GM18870 (cell line): ENCODE measurements around the gene CLEC4G.
"Not testable (repeated sequence)": the region's sequence is repeated elsewhere in the genome, so short reads cannot be mapped to it uniquely, and the experiment has no call there.

Experiments
- ATAC-seq: cut with Tn5 transposase; IDR thresholded peaks from one replicate; pipeline ENCODE4 v1.9.1; 2021; ENCODE audit warnings: moderate library complexity; ENCODE audit not compliant: unreplicated experiment

Gene CLEC4G, protein sequence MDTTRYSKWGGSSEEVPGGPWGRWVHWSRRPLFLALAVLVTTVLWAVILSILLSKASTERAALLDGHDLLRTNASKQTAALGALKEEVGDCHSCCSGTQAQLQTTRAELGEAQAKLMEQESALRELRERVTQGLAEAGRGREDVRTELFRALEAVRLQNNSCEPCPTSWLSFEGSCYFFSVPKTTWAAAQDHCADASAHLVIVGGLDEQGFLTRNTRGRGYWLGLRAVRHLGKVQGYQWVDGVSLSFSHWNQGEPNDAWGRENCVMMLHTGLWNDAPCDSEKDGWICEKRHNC

DNA sequence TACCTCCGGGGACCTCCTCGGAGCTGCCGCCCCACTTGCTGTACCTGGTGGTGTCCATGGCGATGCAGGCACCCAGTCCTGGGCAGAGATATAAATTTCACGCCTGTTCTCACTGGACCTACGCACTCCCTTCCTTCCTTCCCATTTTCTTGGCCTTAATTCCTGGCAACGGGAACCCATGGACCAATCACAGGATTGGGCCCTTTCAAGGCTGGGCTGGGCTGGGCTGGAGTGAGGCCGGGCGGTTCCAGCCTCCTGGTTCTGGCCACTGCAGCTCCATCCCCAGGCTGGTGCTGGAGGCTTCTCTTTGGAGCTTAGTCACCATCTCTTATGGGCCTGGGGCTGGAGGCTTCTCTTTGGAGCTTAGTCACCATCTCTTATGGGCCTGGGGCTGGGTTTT is at the start of gene CLEC4G:
CLEC4G (minus strand) TSS at position 66 of the 400 bp plus-strand sequence; CDS start at position 58, 8 bp downstream.
- ATAC-seq, result no peak

DNA sequence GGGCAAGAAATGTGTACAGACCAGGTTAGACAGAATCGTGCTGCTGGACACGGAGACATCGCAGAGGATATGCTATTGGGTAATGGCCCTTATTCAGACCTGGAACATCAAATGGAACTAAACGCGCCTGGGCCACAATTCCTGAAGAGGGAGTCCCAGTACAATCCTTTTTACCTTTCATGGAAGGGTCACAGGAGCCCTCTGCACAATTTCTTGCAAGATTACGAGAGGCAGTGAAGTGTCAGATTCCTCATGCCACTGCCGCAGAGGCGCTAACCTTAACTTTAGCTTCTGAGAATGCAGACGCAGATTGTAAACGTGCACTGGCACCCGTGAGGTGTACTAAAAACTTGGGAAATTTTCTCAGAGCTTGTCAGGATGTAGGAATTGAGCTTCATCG is 49.2 kb upstream of the CLEC4G start:
- ATAC-seq, result no peak

DNA sequence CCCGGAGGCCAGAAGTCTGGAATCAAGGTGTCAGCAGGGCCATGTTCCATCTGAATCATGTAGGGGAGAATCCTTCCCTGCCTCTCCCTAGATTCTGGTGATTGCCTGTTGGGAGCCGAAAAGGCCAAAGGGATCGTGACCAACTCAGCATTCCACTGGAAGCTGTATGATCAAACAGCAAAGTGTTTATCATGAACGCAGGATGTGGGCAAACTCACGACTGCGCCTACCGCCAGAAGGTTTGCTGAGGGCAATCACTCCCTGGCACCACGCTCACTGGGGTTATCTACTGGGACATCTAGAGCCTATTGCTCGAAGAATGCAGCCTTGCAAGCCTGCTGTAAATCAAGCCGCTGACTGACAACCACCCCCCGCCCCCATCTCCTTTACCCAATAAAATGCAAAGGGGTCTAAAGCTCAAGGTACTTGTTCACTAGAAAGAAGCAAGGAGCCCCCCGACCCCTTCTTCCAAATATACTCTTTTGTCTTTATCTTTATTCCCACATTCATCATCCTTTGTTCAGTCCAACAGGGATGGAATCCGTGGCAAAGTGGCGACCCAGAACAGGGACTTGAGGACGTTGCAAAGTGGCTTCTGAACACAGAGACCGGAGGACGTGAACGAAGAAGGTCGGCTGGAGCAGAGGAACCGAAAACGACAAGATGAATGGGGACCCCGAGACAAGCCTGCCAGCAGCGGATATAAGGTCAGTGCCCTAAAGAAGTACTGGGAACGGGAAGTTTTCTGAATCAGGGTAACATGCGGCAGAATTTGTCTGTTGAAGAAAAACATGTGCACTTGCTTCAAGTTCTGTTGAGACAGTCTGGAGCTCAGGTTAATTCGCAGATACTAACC is 47.9 kb upstream of the CLEC4G start:
- ATAC-seq, result no peak

DNA sequence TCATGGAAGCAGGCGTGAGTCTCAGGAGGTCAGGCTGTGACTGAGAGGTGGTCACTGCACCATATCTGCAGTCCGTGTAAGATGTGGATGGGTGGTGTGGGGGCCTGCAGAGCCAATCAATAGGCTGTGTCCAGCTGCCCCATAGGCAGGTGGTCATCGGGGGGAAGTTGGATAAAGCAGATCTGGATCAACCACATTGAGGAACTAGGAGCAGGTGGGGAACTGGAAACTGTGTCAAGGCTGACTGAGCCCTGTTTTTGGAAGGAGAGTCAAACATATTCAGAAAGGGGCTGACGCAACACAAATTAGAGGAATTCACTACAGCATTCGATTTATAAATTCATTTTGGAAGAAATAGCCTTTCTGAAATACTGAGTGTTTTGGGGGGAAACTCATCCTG is 46.2 kb upstream of the CLEC4G start:
- no peak for ATAC-seq

DNA sequence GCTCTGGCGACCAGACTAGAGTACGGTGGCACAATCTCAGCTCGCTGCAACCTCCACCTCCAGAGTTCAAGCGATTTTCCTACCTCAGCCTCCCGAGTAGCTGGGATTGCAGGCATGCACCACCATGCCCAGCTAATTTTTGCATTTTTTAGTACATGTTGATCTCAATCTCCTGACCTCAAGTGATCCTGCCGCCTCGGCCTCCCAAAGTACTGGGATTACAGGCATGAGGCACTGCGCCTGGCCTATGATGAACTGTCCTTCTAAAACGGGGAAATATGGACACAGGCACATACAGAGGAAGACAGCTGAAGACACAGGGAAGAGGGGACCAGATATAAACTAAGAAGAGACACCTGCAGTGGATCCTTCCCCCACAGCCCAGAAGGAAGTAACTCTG is 43.9 kb upstream of the CLEC4G start:
- no peak for ATAC-seq

DNA sequence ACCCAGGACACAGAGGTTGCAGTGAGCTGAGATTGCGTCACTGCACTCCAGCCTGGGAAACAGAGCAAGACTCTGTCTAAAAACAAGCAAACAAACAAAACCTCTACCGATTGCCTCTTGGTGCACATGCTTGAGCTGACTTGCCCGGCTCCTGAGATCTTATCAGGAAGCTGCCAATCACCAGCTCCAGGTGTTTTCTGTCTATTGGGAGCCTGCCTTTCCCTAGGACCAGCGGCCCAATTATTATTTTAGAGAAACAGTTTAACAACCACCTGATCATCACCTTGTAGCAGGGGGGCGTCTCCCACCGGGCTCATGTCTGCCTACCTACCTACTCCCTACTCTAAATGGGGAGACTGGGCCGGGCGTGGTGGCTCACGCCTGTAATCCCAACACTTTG is 41.9 kb upstream of the CLEC4G start:
- no peak for ATAC-seq

DNA sequence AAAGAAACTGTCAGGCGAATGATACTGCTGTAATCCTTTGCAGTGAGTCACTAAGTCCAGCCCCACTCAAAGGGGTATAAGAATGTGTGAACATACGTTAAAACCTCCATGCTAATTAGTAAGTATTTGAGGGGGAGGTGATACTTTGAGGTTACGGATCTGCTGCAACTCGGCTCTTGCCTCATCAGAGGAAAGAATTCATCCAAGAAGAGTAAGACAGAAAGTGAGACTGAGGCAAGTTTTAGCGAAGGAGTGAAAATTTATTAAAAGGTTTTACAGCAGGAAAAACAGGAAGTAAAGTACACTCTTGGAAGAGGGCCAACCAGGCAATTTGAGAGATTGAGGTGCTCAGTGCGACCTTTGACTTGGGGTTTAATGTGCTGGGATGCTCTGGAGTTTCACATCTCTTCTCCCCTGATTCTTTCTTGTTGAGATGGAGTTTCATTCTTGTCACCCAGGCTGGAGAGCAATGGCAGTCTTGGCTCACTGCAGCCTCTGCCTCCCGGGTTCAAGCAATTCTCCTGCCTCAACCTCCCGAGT is 40.9 kb upstream of the CLEC4G start:
- ATAC-seq, result no peak

DNA sequence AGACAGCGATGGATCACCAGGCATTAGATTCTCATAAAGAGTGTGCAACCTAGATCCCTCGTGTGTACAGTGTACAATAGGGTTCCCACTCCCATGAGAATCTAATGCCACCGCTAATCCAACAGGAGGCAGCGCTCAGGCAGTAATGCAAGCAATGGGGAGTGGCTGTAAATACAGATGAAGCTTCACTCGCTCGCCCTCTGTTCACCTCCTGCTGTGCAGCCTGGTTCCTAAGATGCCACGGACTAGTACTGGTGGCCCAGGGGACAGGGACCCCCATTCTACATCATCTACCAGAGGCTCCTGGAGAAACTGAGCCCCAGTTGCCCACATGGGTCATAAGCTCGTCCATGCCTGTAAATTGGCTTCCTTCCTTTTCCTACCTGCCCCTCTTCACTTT is 39.2 kb upstream of the CLEC4G start:
- no peak for ATAC-seq

DNA sequence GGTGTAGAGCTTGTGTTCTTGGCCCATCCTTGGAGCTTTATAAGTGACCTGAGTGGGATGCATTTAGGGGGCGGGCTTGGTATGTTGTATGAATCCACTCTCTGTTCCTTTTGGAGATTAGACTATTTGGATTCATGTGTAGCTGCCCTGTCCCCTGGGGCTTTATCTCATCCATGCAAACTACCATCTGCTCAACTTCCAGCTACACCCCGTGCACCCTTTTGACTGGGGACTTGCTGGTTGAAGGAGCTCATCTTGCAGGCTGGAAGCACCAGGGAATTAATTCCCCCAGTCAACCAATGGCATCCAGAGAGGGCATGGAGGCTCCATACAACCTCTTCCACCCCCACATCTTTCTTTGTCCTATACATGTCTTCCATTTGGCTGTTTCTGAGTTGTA is 37.3 kb upstream of the CLEC4G start:
- no peak for ATAC-seq

DNA sequence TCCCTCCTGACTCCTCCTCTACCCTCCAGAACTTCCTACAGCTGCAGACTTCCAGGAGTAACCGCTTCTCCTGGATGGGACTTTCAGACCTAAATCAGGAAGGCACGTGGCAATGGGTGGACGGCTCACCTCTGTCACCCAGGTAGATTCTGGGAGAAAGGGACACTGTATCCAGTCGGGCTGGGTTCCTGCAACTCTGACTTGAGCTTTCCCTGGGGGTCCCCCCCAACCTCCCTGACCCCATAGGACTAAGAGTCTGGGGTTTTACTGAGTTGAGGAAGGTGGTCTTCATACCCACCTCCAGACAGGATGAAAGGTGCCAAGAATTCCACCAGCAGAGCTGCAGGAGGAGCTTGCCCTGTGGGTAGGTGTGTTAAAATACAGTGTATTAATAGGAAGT is 35.6 kb upstream of the CLEC4G start:
- no peak for ATAC-seq

DNA sequence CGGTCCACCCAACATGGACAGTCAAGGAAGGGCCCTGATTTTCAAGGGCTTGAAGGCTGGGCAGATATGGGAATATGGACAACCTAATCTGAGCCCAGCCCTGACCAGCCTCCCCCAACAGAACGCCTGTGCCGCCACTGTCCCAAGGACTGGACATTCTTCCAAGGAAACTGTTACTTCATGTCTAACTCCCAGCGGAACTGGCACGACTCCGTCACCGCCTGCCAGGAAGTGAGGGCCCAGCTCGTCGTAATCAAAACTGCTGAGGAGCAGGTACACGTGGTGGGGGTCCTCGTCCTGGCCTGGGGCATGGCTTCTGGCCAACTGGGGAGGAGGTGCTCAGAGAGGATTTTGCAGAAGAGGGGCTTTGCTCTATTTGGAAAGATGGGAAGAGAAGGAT is 34.6 kb upstream of the CLEC4G start:
- no peak for ATAC-seq

DNA sequence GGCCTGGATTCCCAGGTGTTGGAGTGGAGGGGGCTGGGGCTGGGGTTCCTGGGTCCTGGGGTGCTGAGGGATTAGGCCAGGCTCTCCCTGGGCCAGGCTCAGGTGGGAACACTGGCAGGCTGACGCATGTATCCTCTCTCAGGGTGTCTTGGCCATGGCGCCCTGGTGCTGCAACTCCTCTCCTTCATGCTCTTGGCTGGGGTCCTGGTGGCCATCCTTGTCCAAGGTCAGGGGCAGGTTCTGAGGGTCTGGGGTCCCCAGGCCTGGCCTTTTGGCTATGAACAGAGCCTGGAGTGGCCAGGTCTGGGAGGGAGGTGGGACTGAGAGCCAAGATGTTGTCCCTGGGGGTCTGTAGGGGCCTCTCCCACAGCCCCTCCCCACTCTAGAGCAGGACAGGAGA is 33.1 kb upstream of the CLEC4G start:
- ATAC-seq, result not testable (repeated sequence)

DNA sequence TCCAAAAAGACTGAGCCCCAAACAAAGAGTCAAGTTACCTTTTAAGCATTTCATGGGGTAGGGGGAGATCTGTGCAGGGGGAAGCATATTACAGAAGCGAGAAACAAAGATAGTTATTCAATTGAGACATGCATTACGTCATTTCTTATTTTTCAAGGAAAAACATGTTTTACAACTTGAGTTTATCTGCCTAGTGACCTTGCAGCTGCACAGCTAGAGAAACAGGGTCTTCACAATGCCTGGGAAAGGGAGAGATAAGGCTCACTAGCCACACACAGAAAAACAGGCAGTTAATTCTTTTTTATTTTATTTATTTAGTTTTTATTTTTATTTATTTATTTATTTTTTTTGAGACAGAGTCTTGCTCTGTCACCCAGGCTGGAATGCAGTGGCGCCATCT is 32.2 kb upstream of the CLEC4G start:
- ATAC-seq, result not testable (repeated sequence)

DNA sequence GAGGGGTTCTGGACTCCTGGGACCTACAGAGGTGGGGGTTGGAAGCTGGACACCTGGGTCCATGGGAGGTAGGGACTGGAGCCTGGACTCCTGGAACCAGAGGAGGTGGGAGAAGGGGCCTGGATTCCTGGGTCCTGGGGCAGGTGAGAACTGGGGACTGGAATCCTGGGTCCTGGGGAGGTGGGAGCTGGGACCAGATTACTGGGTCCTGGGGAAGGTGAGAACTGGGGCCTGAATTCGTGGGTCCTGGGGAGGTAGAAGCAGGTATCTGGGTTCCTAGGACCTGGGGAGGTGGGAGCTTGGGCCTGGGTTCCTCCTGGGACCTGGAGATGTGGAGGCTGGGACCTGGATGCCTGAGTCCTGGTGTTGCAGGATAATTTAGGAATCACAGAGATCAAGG is 31.8 kb upstream of the CLEC4G start:
- no peak for ATAC-seq

DNA sequence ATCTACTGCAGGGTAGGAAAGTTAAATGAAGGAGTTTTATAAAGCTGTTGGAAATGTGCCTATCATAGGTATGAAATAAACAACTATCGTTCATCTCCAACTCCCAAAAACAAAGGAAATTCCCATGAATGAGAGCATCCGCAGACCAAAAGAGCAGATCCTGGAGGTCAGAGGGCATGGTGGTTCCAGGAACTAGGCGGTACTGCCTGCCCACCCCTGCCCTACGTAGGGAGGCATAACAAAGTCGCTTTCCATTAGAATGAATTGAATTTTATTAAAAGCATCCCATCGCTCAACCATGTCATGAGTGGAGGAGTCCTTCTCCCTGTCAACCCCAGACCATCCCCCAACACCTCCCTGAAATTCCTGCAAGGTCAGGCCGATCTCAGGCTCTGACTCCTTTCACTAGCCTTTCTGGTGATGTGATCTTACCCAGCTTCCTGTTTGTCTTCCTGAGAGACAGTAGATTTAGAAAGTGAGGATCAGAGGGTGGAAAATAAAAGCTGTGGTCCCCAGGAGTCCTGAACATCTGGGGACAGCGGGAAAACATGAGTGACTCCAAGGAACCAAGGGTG is 30.9 kb upstream of the CLEC4G start, which contains the start of gene CLEC4M:
CLEC4M (plus strand) TSS at position 525 of the 575 bp plus-strand sequence; CDS start at position 549, 24 bp downstream.
- no peak for ATAC-seq

DNA sequence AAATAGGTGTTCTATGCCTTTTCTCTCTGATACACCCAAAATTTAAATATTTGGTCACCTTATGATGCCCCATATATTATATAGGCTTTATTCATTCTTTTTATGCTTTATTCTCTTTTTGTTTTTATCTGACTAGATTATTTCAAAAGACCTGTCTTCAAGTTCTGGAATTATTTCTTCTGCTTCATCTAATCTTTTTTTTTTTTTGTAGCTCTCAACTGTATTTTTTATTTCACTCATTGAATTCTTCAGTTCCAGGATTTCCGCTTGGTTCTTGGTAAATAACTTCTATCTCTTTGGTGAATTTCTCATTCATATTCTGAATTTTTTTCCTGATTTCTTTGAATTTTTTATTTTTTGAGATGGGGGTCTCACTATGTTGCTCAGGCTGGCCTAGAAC is 27.2 kb upstream of the CLEC4G start:
- ATAC-seq, result no peak

DNA sequence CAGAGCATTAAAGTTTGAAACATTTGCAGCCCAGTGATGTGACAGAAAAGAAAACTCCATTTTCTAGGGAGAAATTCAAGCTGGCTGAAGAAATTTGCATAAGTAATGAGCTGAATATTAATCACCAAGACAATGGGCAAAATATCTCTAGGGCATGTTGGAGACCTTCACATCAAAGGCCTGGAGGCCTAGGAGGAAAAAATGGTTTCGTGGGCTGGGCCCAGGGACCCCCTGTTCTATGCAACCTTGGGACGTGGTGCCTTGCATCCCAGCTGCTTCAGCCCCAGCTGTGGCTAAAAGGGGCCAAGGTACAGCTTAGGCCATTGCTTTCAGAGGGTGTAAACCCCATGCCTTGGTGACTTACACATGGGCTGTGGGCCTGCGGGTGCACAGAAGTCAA is 25.4 kb upstream of the CLEC4G start:
- ATAC-seq, result no peak

DNA sequence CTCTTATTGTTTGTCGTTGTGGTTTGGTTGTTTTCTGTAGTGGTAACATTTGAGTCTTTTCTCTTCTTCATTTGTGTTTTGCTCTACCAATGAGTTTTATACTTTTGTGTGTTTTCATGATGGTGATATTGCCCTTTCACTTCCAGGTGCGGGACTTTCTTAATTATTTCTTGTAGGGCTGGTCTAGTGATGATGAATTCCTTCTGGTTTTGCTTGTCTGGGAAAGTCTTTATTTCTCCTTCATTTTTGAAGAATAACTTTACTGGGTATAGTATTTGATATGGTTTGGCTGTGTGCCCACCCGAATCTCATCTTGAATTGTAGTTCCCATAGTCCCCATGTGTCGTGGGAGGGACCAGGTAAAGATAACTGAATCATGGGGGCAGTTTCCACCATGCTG is 24.3 kb upstream of the CLEC4G start:
- ATAC-seq, result no peak

DNA sequence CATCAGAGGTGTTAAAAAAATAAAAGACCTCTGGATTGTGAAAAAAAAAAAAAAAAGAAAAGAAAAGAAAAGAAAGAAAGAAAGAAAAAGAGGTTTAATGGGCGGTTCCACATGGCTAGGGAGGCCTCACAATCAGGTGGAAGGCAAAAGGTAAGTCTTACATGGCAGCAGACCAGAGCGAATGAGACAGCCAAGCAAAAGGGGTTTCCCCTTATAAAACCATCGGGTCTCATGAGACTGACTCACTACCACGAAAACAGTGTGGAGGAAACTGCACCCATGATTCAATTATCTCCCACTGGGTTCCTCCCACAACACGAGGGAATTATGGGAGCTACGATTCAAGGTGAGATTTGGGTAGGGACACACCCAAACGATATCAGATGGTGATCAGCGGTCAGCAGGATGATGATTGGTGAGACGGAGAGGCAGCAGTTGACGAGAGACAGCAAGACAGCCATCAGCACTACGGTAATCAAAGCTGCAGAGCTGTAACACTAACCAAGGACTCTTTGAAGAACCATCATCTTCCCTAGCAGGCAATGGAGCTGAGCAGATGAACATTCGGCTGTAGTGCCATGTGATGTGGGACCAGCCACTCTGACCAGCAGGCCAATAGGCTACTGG is 19.4 kb upstream of the CLEC4G start:
- ATAC-seq, result no peak

DNA sequence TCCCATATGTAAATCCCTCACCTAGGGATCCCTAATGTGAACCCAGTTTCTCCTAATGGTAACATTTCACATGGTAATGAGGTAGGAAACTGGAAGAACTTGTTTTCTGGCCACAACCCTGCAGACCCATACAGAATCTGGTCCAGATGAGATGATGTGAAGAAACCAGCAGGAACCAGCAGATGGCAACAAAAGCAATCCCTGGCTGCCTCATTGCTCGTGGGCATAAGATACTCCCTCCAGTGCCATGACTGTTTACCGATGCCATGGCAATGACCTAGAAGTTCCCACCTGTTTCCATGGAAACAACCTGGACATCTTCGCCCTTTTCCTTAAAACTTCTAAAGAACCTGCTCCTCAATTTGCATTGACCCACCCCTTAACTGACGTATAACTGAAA is 16.8 kb upstream of the CLEC4G start:
- no peak for ATAC-seq

DNA sequence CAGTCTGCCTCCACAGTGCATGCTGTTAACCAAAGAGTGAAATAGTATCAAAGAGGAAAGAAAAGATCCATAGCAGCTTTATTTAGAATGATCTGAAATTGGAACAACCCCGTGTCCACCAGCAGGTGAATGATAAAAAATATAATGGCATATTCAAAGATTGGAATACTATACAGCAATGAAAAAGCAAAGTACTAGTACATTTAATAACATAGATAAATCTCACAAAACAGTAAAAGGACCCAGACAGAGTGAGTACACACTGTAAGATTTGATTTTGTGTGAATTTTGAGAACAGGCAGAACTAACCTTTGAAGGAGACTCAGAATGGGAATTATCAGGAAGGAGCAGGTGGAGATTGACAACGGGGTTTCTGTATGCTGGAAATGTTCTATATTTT is 16.3 kb upstream of the CLEC4G start:
- no peak for ATAC-seq
